HepG2 (cell line): ENCODE measurements around the gene USE1. TPM values are rescaled to one million over a fixed set of nuclear protein-coding genes. Genes with fewer than 3 reads are reported as not detected.

Source experiments
- CREB1 ChIP-seq, 2 experiments: fragments of 450-650 bp in 1 of 2; IDR thresholded peaks; 2 replicates each; pipeline ENCODE4 v1.6.1; 2016 to 2017; ENCODE audit warnings: control low read depth in 1 of 2, mild to moderate bottlenecking in 1 of 2, missing compliant biosample characterization in 1 of 2, missing genetic modification characterization in 1 of 2
- ESRRA ChIP-seq: sonication (generic); formaldehyde crosslinking; IDR thresholded peaks from 2 replicates; pipeline ENCODE4 v1.5.1; 2020; ENCODE audit warnings: mild to moderate bottlenecking, low read depth, missing genetic modification reagents
- FOSL2 ChIP-seq: sonication (generic); formaldehyde crosslinking; IDR thresholded peaks from 2 replicates; pipeline ENCODE4 v1.4.0; 2020; ENCODE audit warnings: missing genetic modification reagents
- FOXO4 ChIP-seq: sonication (generic); formaldehyde crosslinking; conservative IDR thresholded peaks from 2 replicates; pipeline ENCODE4 v1.8.1; 2023; ENCODE audit warnings: missing genetic modification reagents
- GABPA ChIP-seq, 2 experiments: IDR thresholded peaks; 2 replicates each; pipeline ENCODE4 v1.6.1; 2011 to 2016; ENCODE audit warnings: low read depth in 2 of 2, low read length in 1 of 2, missing biosample characterization in 1 of 2, missing genetic modification characterization in 1 of 2
- NR2F1 ChIP-seq, 2 experiments: fragments of 450-650 bp in 1 of 2; formaldehyde crosslinking in 1 of 2; IDR thresholded peaks; 2 replicates each; pipeline versions ENCODE4 v1.5.0 to v1.6.1; 2016 to 2020; ENCODE audit warnings: mild to moderate bottlenecking in 1 of 2, missing compliant biosample characterization in 1 of 2, missing genetic modification reagents in 1 of 2, moderate library complexity in 1 of 2
- SAFB2 ChIP-seq: sonication (generic); formaldehyde crosslinking; IDR thresholded peaks from 2 replicates; pipeline ENCODE4 v1.5.1; 2020; ENCODE audit warnings: missing genetic modification reagents, low read depth, mild to moderate bottlenecking, borderline replicate concordance
- ZBTB38 ChIP-seq: sonication (generic); formaldehyde crosslinking; IDR thresholded peaks from 2 replicates; pipeline ENCODE4 v1.5.1; 2020; ENCODE audit warnings: mild to moderate bottlenecking, missing genetic modification reagents
- ZNF317 ChIP-seq: sonication (generic); formaldehyde crosslinking; IDR thresholded peaks from 2 replicates; pipeline ENCODE4 v1.5.0; 2020; ENCODE audit warnings: mild to moderate bottlenecking, missing genetic modification reagents
- ZNF451 ChIP-seq: sonication (generic); formaldehyde crosslinking; IDR thresholded peaks from 2 replicates; pipeline ENCODE4 v1.5.0; 2020; ENCODE audit warnings: mild to moderate bottlenecking, missing genetic modification reagents
- ZSCAN25 ChIP-seq: sonication (generic); formaldehyde crosslinking; IDR thresholded peaks from 2 replicates; pipeline ENCODE4 v1.8.0; 2022; ENCODE audit warnings: mild to moderate bottlenecking, missing genetic modification reagents
- ZSCAN31 ChIP-seq: sonication (generic); formaldehyde crosslinking; IDR thresholded peaks from 2 replicates; pipeline ENCODE4 v1.5.0; 2020; ENCODE audit warnings: low read depth, mild to moderate bottlenecking, missing genetic modification reagents
- polyA plus RNA-seq, 8 experiments: library from polyadenylated mRNA; depleted of rRNA in 3 of 8; stranded (reverse) in 7 of 8; unstranded in 1 of 8; fragments of >200 nt; fragmentation: Illumina TruSeq in 4 of 8; extraction: Trizol in 4 of 8; gene quantifications; 2 replicates each; pipeline versions ENCODE4 v1.2.1 to v1.2.3, GENCODE V29; 2011 to 2016; ENCODE audit warnings: low read depth in 4 of 8, missing spikeins in 1 of 8, mixed read lengths in 1 of 8; ENCODE audit not compliant: insufficient read depth in 1 of 8
- total RNA-seq, 5 experiments: library from RNA; depleted of rRNA; stranded (reverse); fragments of >200 nt; fragmentation: Illumina TruSeq; extraction: Trizol; gene quantifications; 2 replicates each; pipeline ENCODE4 v1.2.3, GENCODE V29; 2016; ENCODE audit warnings: low read depth in 1 of 5
- TF ChIP-seq, protein P1 (sequence below): sonication (generic); formaldehyde crosslinking; IDR thresholded peaks from 2 replicates; pipeline ENCODE4 v1.5.0; 2020; ENCODE audit warnings: mild to moderate bottlenecking, missing genetic modification reagents
- TF ChIP-seq, protein P2 (sequence below): sonication (generic); formaldehyde crosslinking; IDR thresholded peaks from 2 replicates; pipeline ENCODE4 v1.4.0; 2020; ENCODE audit warnings: mild to moderate bottlenecking, missing genetic modification reagents
- TF ChIP-seq, protein P3 (sequence below): sonication (generic); formaldehyde crosslinking; IDR thresholded peaks from 2 replicates; pipeline ENCODE4 v1.4.0; 2020; ENCODE audit warnings: missing genetic modification reagents, borderline replicate concordance

The USE1 gene
- total and polyA plus RNA-seq, 2 of the 13 experiments (the other 11 are each of a cell fraction or from before 2014, with no cell fraction given) = 9.9 to 17.6 TPM

DNA sequence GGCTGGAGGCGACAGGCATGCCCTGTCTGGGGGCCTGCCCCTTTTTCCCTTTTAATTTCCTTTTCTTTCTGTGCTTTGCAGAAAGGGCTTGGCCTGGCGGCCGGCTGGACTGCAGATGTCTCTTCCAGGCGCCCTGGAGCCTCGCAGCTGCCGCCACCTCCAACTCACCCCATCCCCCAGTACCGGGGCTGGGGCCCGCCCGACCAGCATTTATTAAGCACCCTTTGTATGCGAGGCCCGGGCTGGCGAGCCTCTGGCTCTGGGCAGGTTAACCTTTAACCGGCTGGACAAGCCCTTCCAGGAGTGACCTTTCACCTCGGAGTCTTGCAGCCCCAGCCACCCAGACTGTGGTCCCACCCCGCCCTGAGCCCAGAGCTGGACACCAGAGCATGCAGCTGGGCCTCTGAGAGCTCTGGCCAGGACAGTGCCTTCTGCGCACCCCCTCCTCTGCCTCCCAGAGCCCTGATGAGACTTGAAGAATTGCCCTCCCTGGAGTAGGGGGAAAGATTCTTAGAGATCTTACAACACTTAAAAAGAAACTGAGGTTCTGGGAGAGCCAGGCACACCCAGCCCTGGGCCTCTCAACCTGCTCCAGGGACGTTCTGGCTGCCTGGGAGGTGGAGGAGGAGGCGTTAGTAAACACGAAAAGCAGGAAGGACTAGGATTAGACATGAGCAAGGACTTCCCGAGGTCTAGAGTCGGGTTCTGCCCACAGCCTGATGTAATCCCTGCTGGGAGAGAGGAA is 31.7 kb downstream of the USE1 start (continued):
- TF ChIP-seq, protein P1, sequence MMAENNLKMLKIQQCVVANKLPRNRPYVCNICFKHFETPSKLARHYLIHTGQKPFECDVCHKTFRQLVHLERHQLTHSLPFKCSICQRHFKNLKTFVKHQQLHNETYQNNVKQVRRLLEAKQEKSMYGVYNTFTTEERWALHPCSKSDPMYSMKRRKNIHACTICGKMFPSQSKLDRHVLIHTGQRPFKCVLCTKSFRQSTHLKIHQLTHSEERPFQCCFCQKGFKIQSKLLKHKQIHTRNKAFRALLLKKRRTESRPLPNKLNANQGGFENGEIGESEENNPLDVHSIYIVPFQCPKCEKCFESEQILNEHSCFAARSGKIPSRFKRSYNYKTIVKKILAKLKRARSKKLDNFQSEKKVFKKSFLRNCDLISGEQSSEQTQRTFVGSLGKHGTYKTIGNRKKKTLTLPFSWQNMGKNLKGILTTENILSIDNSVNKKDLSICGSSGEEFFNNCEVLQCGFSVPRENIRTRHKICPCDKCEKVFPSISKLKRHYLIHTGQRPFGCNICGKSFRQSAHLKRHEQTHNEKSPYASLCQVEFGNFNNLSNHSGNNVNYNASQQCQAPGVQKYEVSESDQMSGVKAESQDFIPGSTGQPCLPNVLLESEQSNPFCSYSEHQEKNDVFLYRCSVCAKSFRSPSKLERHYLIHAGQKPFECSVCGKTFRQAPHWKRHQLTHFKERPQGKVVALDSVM = peak; percentile 69; the same call in 1 of the 2 replicates
- TF ChIP-seq ZSCAN25 (CRISPR knock-in tag) (0 out of 2 replicates have a peak, but pooled peaks have one; percentile 20), FOSL2 (CRISPR knock-in tag) (no peak), FOXO4 (no peak), ZNF451 (CRISPR knock-in tag) (no peak), ZNF317 (CRISPR knock-in tag) (no peak), ZSCAN31 (CRISPR knock-in tag) (0 out of 2 replicates have a peak, but pooled peaks have one; percentile 7), CREB1 (IDR thresholded peaks at IDR 0.05) (no peak), CREB1 (CRISPR knock-in tag; IDR thresholded peaks at IDR 0.05) (no peak; the same call in 1 of the 2 replicates), ESRRA (no peak), SAFB2 (CRISPR knock-in tag) (no peak), GABPA (IDR thresholded peaks at IDR 0.05; ENCODE audit: low read depth, low read length) (no peak), GABPA (CRISPR knock-in tag; IDR thresholded peaks at IDR 0.05; ENCODE audit: low read depth) (no peak), ZBTB38 (no peak), NR2F1 (CRISPR knock-in tag; IDR thresholded peaks at IDR 0.05) (peak; percentile 69 to 78)
- TF ChIP-seq, protein P2, sequence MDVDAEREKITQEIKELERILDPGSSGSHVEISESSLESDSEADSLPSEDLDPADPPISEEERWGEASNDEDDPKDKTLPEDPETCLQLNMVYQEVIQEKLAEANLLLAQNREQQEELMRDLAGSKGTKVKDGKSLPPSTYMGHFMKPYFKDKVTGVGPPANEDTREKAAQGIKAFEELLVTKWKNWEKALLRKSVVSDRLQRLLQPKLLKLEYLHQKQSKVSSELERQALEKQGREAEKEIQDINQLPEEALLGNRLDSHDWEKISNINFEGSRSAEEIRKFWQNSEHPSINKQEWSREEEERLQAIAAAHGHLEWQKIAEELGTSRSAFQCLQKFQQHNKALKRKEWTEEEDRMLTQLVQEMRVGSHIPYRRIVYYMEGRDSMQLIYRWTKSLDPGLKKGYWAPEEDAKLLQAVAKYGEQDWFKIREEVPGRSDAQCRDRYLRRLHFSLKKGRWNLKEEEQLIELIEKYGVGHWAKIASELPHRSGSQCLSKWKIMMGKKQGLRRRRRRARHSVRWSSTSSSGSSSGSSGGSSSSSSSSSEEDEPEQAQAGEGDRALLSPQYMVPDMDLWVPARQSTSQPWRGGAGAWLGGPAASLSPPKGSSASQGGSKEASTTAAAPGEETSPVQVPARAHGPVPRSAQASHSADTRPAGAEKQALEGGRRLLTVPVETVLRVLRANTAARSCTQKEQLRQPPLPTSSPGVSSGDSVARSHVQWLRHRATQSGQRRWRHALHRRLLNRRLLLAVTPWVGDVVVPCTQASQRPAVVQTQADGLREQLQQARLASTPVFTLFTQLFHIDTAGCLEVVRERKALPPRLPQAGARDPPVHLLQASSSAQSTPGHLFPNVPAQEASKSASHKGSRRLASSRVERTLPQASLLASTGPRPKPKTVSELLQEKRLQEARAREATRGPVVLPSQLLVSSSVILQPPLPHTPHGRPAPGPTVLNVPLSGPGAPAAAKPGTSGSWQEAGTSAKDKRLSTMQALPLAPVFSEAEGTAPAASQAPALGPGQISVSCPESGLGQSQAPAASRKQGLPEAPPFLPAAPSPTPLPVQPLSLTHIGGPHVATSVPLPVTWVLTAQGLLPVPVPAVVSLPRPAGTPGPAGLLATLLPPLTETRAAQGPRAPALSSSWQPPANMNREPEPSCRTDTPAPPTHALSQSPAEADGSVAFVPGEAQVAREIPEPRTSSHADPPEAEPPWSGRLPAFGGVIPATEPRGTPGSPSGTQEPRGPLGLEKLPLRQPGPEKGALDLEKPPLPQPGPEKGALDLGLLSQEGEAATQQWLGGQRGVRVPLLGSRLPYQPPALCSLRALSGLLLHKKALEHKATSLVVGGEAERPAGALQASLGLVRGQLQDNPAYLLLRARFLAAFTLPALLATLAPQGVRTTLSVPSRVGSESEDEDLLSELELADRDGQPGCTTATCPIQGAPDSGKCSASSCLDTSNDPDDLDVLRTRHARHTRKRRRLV (CRISPR knock-in tag) = no peak
- TF ChIP-seq, protein P3, sequence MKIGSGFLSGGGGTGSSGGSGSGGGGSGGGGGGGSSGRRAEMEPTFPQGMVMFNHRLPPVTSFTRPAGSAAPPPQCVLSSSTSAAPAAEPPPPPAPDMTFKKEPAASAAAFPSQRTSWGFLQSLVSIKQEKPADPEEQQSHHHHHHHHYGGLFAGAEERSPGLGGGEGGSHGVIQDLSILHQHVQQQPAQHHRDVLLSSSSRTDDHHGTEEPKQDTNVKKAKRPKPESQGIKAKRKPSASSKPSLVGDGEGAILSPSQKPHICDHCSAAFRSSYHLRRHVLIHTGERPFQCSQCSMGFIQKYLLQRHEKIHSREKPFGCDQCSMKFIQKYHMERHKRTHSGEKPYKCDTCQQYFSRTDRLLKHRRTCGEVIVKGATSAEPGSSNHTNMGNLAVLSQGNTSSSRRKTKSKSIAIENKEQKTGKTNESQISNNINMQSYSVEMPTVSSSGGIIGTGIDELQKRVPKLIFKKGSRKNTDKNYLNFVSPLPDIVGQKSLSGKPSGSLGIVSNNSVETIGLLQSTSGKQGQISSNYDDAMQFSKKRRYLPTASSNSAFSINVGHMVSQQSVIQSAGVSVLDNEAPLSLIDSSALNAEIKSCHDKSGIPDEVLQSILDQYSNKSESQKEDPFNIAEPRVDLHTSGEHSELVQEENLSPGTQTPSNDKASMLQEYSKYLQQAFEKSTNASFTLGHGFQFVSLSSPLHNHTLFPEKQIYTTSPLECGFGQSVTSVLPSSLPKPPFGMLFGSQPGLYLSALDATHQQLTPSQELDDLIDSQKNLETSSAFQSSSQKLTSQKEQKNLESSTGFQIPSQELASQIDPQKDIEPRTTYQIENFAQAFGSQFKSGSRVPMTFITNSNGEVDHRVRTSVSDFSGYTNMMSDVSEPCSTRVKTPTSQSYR = peak; percentile 35; the same call in 1 of the 2 replicates
